ENCODE data around the gene ACOXL. TPM values are rescaled to one million over a fixed set of nuclear protein-coding genes. Genes with fewer than 3 reads are reported as not detected.

The ACOXL gene
- total and polyA plus RNA-seq, 10 of the 15 experiments (the other 5 are each of a cell fraction or from before 2014, with no cell fraction given): 0.05 to 1.3 (median 0.71) TPM

GRCh38 chr2:111091811-111092211 lies 359.4 kb downstream of the ACOXL start:
- Histone ChIP-seq H3K9ac (ENCODE audit: control insufficient read depth, insufficient read depth, low read length) (no peak overlapping the region), H3K36me3 (ENCODE audit: control insufficient read depth in 2 of 2, insufficient read depth in 2 of 2, low read length in 1 of 2) (no peaks in the 10 kb centered on the region), H3K4me3 (no peak overlapping the region), H3K79me2 (ENCODE audit: control insufficient read depth, insufficient read depth, low read length) (no peaks in the 10 kb centered on the region), H3K27ac (ENCODE audit: control insufficient read depth, insufficient read depth) (no peak overlapping the region), H2AFZ (ENCODE audit: control insufficient read depth, low read depth, low read length) (no peak overlapping the region), H3K9me3 (replicated peaks; ENCODE audit: control insufficient read depth, insufficient read depth, low read length) (no peaks in the 10 kb centered on the region), H3K27me3 (replicated peaks in 1 of 2; ENCODE audit: control insufficient read depth in 2 of 2, insufficient read depth in 2 of 2, low read length in 1 of 2) (peaks cover 3% of the 10 kb centered on the region in 2 experiments; a peak in 2 of 4 replicates), H4K20me1 (ENCODE audit: control insufficient read depth, insufficient read depth) (no peaks in the 10 kb centered on the region), H3K4me2 (ENCODE audit: control insufficient read depth, insufficient read depth) (no peak overlapping the region), H3K4me1 (ENCODE audit: control insufficient read depth, insufficient read depth, low read length) (no peaks in the 10 kb centered on the region)
- FAIRE-seq: no peak
- ChIA-PET CTCF (interaction anchor here (0.9 kb wide), 1 partner anchor 29 kb away, joined by 4 read pairs; no protein-coding TSS in a partner anchor), RAD21 (ENCODE audit: unreplicated experiment) (no interaction called here), POLR2A (no interaction called here), SMC1A (ENCODE audit: uncharacterized antibody, unreplicated experiment) (no interaction called here)
- 13% methylated on average over 3 of the region's 3 CpGs for WGBS (ENCODE audit: insufficient coverage, insufficient replicate concordance, low lambda C conversion rate, missing lambda C conversion rate)
- intact Hi-C loops (cut with micrococcal nuclease; ENCODE audit: unreplicated experiment) (no loop called here), in situ Hi-C loops (cut with MboI) (no loop called here)
- no peak for DNase-seq (ENCODE audit: low read depth, low spot score)
- no TSS peak for BruUV-seq (replicated peaks)
- ATAC-seq: peak; percentile 52
- TF ChIP-seq TARDBP (IDR thresholded peaks at IDR 0.05; ENCODE audit: borderline replicate concordance) (no peak), E2F4 (IDR thresholded peaks at IDR 0.05; ENCODE audit: low read depth, low read length) (no peak), BCL11A (IDR thresholded peaks at IDR 0.05; ENCODE audit: low read depth, low read length) (peak; percentile 50; the same call in 1 of the 2 replicates), FOXM1 (IDR thresholded peaks at IDR 0.05; ENCODE audit: low read depth, low read length) (peak; percentile 42; the same call in 1 of the 2 replicates), CREB1 (IDR thresholded peaks at IDR 0.05; ENCODE audit: low read depth) (no peak), PAX5 (IDR thresholded peaks at IDR 0.05; ENCODE audit: borderline replicate concordance, low read depth, low read length) (peak; percentile 17; the same call in 1 of the 2 replicates), IKZF2 (IDR thresholded peaks at IDR 0.05) (0 out of 4 replicates have a peak, but pooled peaks of 1 of the 2 experiments have one; percentile 16), RAD51 (IDR thresholded peaks at IDR 0.05) (peak; percentile 45), HDGF (IDR thresholded peaks at IDR 0.05) (no peak), POU2F2 (IDR thresholded peaks at IDR 0.05; ENCODE audit: borderline replicate concordance, low read depth, low read length) (no peak), MLLT1 (IDR thresholded peaks at IDR 0.05) (no peak), JUNB (IDR thresholded peaks at IDR 0.05) (peak; percentile 65), LARP7 (IDR thresholded peaks at IDR 0.05) (no peak), CHD4 (IDR thresholded peaks at IDR 0.05) (no peak), CBX3 (IDR thresholded peaks at IDR 0.05; ENCODE audit: borderline replicate concordance, low read depth) (no peak), ZNF24 (IDR thresholded peaks at IDR 0.05) (no peak), RUNX3 (IDR thresholded peaks at IDR 0.05; ENCODE audit: low read length) (peak; percentile 63), SRF (IDR thresholded peaks at IDR 0.05; ENCODE audit: low read depth in 2 of 2, low read length in 2 of 2) (0 out of 4 replicates have a peak, but pooled peaks of 1 of the 2 experiments have one; percentile 47), CREM (IDR thresholded peaks at IDR 0.05; ENCODE audit: low read depth) (peak; percentile 27; the same call in 1 of the 2 replicates), ATF2 (IDR thresholded peaks at IDR 0.05; ENCODE audit: low read length) (peak; percentile 52; the same call in 1 of the 2 replicates), IRF3 (IDR thresholded peaks at IDR 0.05) (no peak), NFIC (IDR thresholded peaks at IDR 0.05; ENCODE audit: low read depth, low read length) (peak; percentile 58; the same call in 1 of the 2 replicates)

All from GM12878 (cell line).